ENCODE results near the gene PHF2.

Gene PHF2

GRCh38 chr9:93662952-93663572 is 86.7 kb downstream of the PHF2 start:
- no peaks in the 10 kb centered on the region for H3K27me3 ChIP-seq (ENCODE audit: insufficient read depth, poor library complexity, severe bottlenecking)
- no peak for DNase-seq (ENCODE audit: low read depth in 1 of 2, low spot score in 1 of 2)
- no peak for TF ChIP-seq SPI1 (IDR thresholded peaks at IDR 0.05; ENCODE audit: borderline replicate concordance, low read depth)
- no peak overlapping the region for H3K27ac ChIP-seq (replicated peaks)
- no peak overlapping the region for H3K4me3 ChIP-seq (replicated peaks; ENCODE audit: insufficient read depth, low read length)

GRCh38 chr9:93663877-93664548 is 87.6 kb downstream of the PHF2 start:
- TF ChIP-seq POLR2AphosphoS5 (IDR thresholded peaks at IDR 0.05; ENCODE audit: low read depth) (no peak), CTCF (IDR thresholded peaks at IDR 0.05; ENCODE audit: insufficient read depth, low read length) (no peak), REST (IDR thresholded peaks at IDR 0.05; ENCODE audit: insufficient replicate concordance, low read depth) (no peak), SPI1 (IDR thresholded peaks at IDR 0.05; ENCODE audit: borderline replicate concordance, low read depth) (no peak), GABPA (IDR thresholded peaks at IDR 0.05; ENCODE audit: low read depth) (no peak)
- no peak overlapping the region for H3K4me3 ChIP-seq (replicated peaks; ENCODE audit: insufficient read depth, low read length)
- H3K27me3 ChIP-seq (ENCODE audit: insufficient read depth, poor library complexity, severe bottlenecking), result no peaks in the 10 kb centered on the region
- DNase-seq (ENCODE audit: low read depth in 1 of 2, low spot score in 1 of 2), result no peak
- no peak overlapping the region for H3K27ac ChIP-seq (replicated peaks)

GRCh38 chr9:93664549-93665120 is 88.3 kb downstream of the PHF2 start:
- H3K27ac ChIP-seq (replicated peaks), result no peak overlapping the region
- H3K4me3 ChIP-seq (replicated peaks; ENCODE audit: insufficient read depth, low read length), result no peak overlapping the region
- TF ChIP-seq GABPA (IDR thresholded peaks at IDR 0.05; ENCODE audit: low read depth) (no peak), CTCF (IDR thresholded peaks at IDR 0.05; ENCODE audit: insufficient read depth, low read length) (no peak), POLR2AphosphoS5 (IDR thresholded peaks at IDR 0.05; ENCODE audit: low read depth) (no peak), REST (IDR thresholded peaks at IDR 0.05; ENCODE audit: insufficient replicate concordance, low read depth) (no peak), SPI1 (IDR thresholded peaks at IDR 0.05; ENCODE audit: borderline replicate concordance, low read depth) (no peak)
- no peaks in the 10 kb centered on the region for H3K27me3 ChIP-seq (ENCODE audit: insufficient read depth, poor library complexity, severe bottlenecking)
- no peak for DNase-seq (ENCODE audit: low read depth in 1 of 2, low spot score in 1 of 2)

GRCh38 chr9:93665128-93665636 is 88.8 kb downstream of the PHF2 start:
- DNase-seq (ENCODE audit: low read depth in 1 of 2, low spot score in 1 of 2), result no peak
- H3K27me3 ChIP-seq (ENCODE audit: insufficient read depth, poor library complexity, severe bottlenecking), result no peaks in the 10 kb centered on the region
- TF ChIP-seq REST (IDR thresholded peaks at IDR 0.05; ENCODE audit: insufficient replicate concordance, low read depth) (no peak), CTCF (IDR thresholded peaks at IDR 0.05; ENCODE audit: insufficient read depth, low read length) (no peak), SPI1 (IDR thresholded peaks at IDR 0.05; ENCODE audit: borderline replicate concordance, low read depth) (no peak), GABPA (IDR thresholded peaks at IDR 0.05; ENCODE audit: low read depth) (no peak), POLR2AphosphoS5 (IDR thresholded peaks at IDR 0.05; ENCODE audit: low read depth) (no peak)
- H3K4me3 ChIP-seq (replicated peaks; ENCODE audit: insufficient read depth, low read length), result no peak overlapping the region
- no peak overlapping the region for H3K27ac ChIP-seq (replicated peaks)
